Skeletal muscle satellite cell (primary cell): ENCODE data around the gene TMCC2.

Experiments
- H3K27me3 ChIP-seq: 2 replicates; pipeline ENCODE4 v1.7.0; 2013; ENCODE audit warnings: low read length; ENCODE audit not compliant: control insufficient read depth, insufficient read depth
- H3K36me3 ChIP-seq: 2 replicates; pipeline ENCODE4 v1.7.0; 2013; ENCODE audit warnings: mild to moderate bottlenecking, control low read depth, low read length; ENCODE audit not compliant: insufficient read depth
- H3K4me1 ChIP-seq: 2 replicates; pipeline ENCODE4 v1.7.0; 2013; ENCODE audit warnings: low read length; ENCODE audit not compliant: control insufficient read depth, insufficient read depth
- H3K4me2 ChIP-seq: 2 replicates; pipeline ENCODE4 v1.7.0; 2013; ENCODE audit warnings: mild to moderate bottlenecking, low read length
- H3K4me3 ChIP-seq: 2 replicates; pipeline ENCODE4 v1.7.0; 2013; ENCODE audit warnings: low read length
- H3K9ac ChIP-seq: 2 replicates; pipeline ENCODE4 v1.7.0; 2013; ENCODE audit warnings: mild to moderate bottlenecking, low read depth, low read length, moderate library complexity
- H3K9me3 ChIP-seq: replicated peaks from 2 replicates; pipeline ENCODE4 v1.7.0; 2013; ENCODE audit warnings: mild to moderate bottlenecking, control low read depth, low read length

Gene TMCC2

GRCh38 chr1:205245096-205245495 is 17.4 kb downstream of the TMCC2 start:
- Histone ChIP-seq H3K4me2 (no peak overlapping the region), H3K4me3 (no peak overlapping the region), H3K36me3 (no peaks in the 10 kb centered on the region), H3K9ac (no peak overlapping the region), H3K27me3 (peaks cover 6% of the 10 kb centered on the region), H3K9me3 (no peaks in the 10 kb centered on the region), H3K4me1 (peaks cover 6% of the 10 kb centered on the region)

- Histone ChIP-seq H3K9me3 (no peaks in the 10 kb centered on the region), H3K27me3 (no peaks in the 10 kb centered on the region), H3K4me2 (no peak overlapping the region), H3K4me1 (peaks cover 6% of the 10 kb centered on the region), H3K4me3 (no peak overlapping the region), H3K36me3 (no peaks in the 10 kb centered on the region), H3K9ac (no peak overlapping the region)
Observed at GRCh38 chr1:205246351-205247119, 18.8 kb downstream of the TMCC2 start.

GRCh38 chr1:205247130-205247921 is 19.6 kb downstream of the TMCC2 start:
- no peaks in the 10 kb centered on the region for H3K27me3 ChIP-seq
- H3K4me1 ChIP-seq = peaks cover 6% of the 10 kb centered on the region
- no peak overlapping the region for H3K9ac ChIP-seq
- no peak overlapping the region for H3K4me2 ChIP-seq
- H3K9me3 ChIP-seq = no peaks in the 10 kb centered on the region
- H3K4me3 ChIP-seq = no peak overlapping the region
- H3K36me3 ChIP-seq = no peaks in the 10 kb centered on the region

- no peaks in the 10 kb centered on the region for H3K27me3 ChIP-seq
- H3K4me2 ChIP-seq = no peak overlapping the region
- H3K4me1 ChIP-seq = peaks cover 6% of the 10 kb centered on the region
- no peak overlapping the region for H3K9ac ChIP-seq
- no peaks in the 10 kb centered on the region for H3K36me3 ChIP-seq
- no peak overlapping the region for H3K4me3 ChIP-seq
- no peaks in the 10 kb centered on the region for H3K9me3 ChIP-seq
Observed at GRCh38 chr1:205248793-205249601, 21.3 kb downstream of the TMCC2 start.

- Histone ChIP-seq H3K4me2 (no peak overlapping the region), H3K36me3 (no peaks in the 10 kb centered on the region), H3K27me3 (no peaks in the 10 kb centered on the region), H3K9ac (no peak overlapping the region), H3K4me1 (peaks cover 6% of the 10 kb centered on the region), H3K9me3 (no peaks in the 10 kb centered on the region), H3K4me3 (no peak overlapping the region)
Observed at GRCh38 chr1:205249651-205250050, 21.9 kb downstream of the TMCC2 start.

- no peaks in the 10 kb centered on the region for H3K36me3 ChIP-seq
- H3K4me2 ChIP-seq = no peak overlapping the region
- H3K4me3 ChIP-seq = no peak overlapping the region
- no peak overlapping the region for H3K9ac ChIP-seq
- no peaks in the 10 kb centered on the region for H3K9me3 ChIP-seq
- H3K27me3 ChIP-seq = no peaks in the 10 kb centered on the region
- H3K4me1 ChIP-seq = peaks cover 6% of the 10 kb centered on the region
Observed at GRCh38 chr1:205250699-205251098, 23.0 kb downstream of the TMCC2 start.

- peaks cover 6% of the 10 kb centered on the region for H3K4me1 ChIP-seq
- no peaks in the 10 kb centered on the region for H3K9me3 ChIP-seq
- no peaks in the 10 kb centered on the region for H3K36me3 ChIP-seq
- H3K4me3 ChIP-seq = no peak overlapping the region
- no peak overlapping the region for H3K4me2 ChIP-seq
- no peak overlapping the region for H3K9ac ChIP-seq
- no peaks in the 10 kb centered on the region for H3K27me3 ChIP-seq
Observed at GRCh38 chr1:205251576-205251975, 23.8 kb downstream of the TMCC2 start.

- Histone ChIP-seq H3K4me3 (no peak overlapping the region), H3K4me2 (no peak overlapping the region), H3K9ac (no peak overlapping the region), H3K27me3 (no peaks in the 10 kb centered on the region), H3K36me3 (no peaks in the 10 kb centered on the region), H3K4me1 (peaks cover 15% of the 10 kb centered on the region), H3K9me3 (no peaks in the 10 kb centered on the region)
Observed at GRCh38 chr1:205255941-205256780, 28.4 kb downstream of the TMCC2 start.

GRCh38 chr1:205256951-205257625 is 29.3 kb downstream of the TMCC2 start:
- H3K27me3 ChIP-seq = no peaks in the 10 kb centered on the region
- no peaks in the 10 kb centered on the region for H3K9me3 ChIP-seq
- H3K9ac ChIP-seq = no peak overlapping the region
- H3K4me3 ChIP-seq = no peak overlapping the region
- no peak overlapping the region for H3K4me2 ChIP-seq
- no peaks in the 10 kb centered on the region for H3K36me3 ChIP-seq
- peaks cover 22% of the 10 kb centered on the region for H3K4me1 ChIP-seq

- no peak overlapping the region for H3K4me2 ChIP-seq
- no peaks in the 10 kb centered on the region for H3K27me3 ChIP-seq
- no peaks in the 10 kb centered on the region for H3K36me3 ChIP-seq
- no peak overlapping the region for H3K9ac ChIP-seq
- H3K4me1 ChIP-seq = peaks cover 28% of the 10 kb centered on the region
- no peaks in the 10 kb centered on the region for H3K9me3 ChIP-seq
- H3K4me3 ChIP-seq = no peak overlapping the region
Observed at GRCh38 chr1:205257735-205258134, 30.0 kb downstream of the TMCC2 start.
